Measurements from ENCODE around the gene OPN3. TPM values are rescaled to one million over a fixed set of nuclear protein-coding genes. Genes with fewer than 3 reads are reported as not detected.

The OPN3 gene
- polyA plus RNA-seq, 3 donors = 35.6 to 49.4 (median 40.6) TPM

Other genes with a start within 250 kb of the OPN3 start
- gene FH, start 120.6 kb downstream of the OPN3 start, polyA plus RNA-seq (ENCODE audit: insufficient read length in 3 of 3) = 10 to 100 TPM; 93.1 to 97.9 (median 95.6) TPM
- gene KMO, start 108.0 kb downstream of the OPN3 start, polyA plus RNA-seq (ENCODE audit: insufficient read length in 3 of 3) = 10 to 100 TPM; 18.2 to 27.6 (median 21.3) TPM
- 10 to 100 TPM; 21.9 to 25.1 (median 23.2) TPM for gene CHML, start within 50 bp of the OPN3 start, polyA plus RNA-seq (ENCODE audit: insufficient read length in 3 of 3)
- under 1 TPM; 0.31 to 0.94 (median 0.56) TPM for gene WDR64, start 11.9 kb upstream of the OPN3 start, polyA plus RNA-seq (ENCODE audit: insufficient read length in 3 of 3)
- gene EXO1, start 207.8 kb upstream of the OPN3 start, polyA plus RNA-seq (ENCODE audit: insufficient read length in 3 of 3) = 10 to 100 TPM; 14.1 to 14.4 (median 14.2) TPM